A673 (cell line): ENCODE measurements around the gene NIM1K. TPM values are rescaled to one million over a fixed set of nuclear protein-coding genes. Genes with fewer than 3 reads are reported as not detected.

Experiments
- BruUV-seq: library from RNA; stranded (reverse); fragments of 400-500 nt; replicated peaks from 2 replicates; lab custom pipeline; 2021; lab: Mats Ljungman, UMichigan
- CTCF ChIA-PET: fragments of 300-600 bp; sonication (Branson Sonifier 250); formaldehyde crosslinking; loops from one replicate; lab custom pipeline; 2022; ENCODE audit warnings: antibody characterized with exemption; lab: Charles Lee
- POLR2A ChIA-PET: fragments of 300-600 bp; sonication (Branson Sonifier 250); formaldehyde crosslinking; loops from one replicate; lab custom pipeline; 2022; ENCODE audit warnings: antibody characterized with exemption; ENCODE audit not compliant: low non-redundant PET; lab: Charles Lee
- DNase-seq: peaks from one replicate; pipeline ENCODE4 v3.0.0-alpha.2; 2015; ENCODE audit warnings: low spot score
- H3K27ac ChIP-seq: fragments of 200-600 bp; sonication (generic); 2 replicates; pipeline ENCODE4 v1.5.1; 2016; ENCODE audit warnings: mixed run types, low read depth, mild to moderate bottlenecking, mixed read lengths, antibody characterized with exemption, low read length; ENCODE audit not compliant: poor library complexity, severe bottlenecking
- H3K27me3 ChIP-seq: fragments of 200-600 bp; sonication (generic); replicated peaks from 2 replicates; pipeline ENCODE4 v1.6.1; 2017; ENCODE audit warnings: mixed run types, low read depth, mild to moderate bottlenecking, mixed read lengths, antibody characterized with exemption, low read length; ENCODE audit not compliant: insufficient read depth, poor library complexity
- H3K36me3 ChIP-seq: fragments of 200-600 bp; sonication (generic); 2 replicates; pipeline ENCODE4 v1.6.1; 2016; ENCODE audit warnings: mixed run types, mild to moderate bottlenecking, mixed read lengths, antibody characterized with exemption, low read length; ENCODE audit not compliant: insufficient read depth, poor library complexity, severe bottlenecking
- H3K4me1 ChIP-seq: fragments of 200-600 bp; sonication (generic); 2 replicates; pipeline ENCODE4 v1.6.1; 2017; ENCODE audit warnings: mixed run types, mild to moderate bottlenecking, mixed read lengths, antibody characterized with exemption, low read length; ENCODE audit not compliant: insufficient read depth, poor library complexity, severe bottlenecking
- H3K4me3 ChIP-seq: fragments of 200-600 bp; sonication (generic); 2 replicates; pipeline ENCODE4 v1.5.1; 2016; ENCODE audit warnings: low read depth, mixed run types, mild to moderate bottlenecking, mixed read lengths, low read length; ENCODE audit not compliant: poor library complexity, severe bottlenecking
- H3K9me3 ChIP-seq: fragments of 200-600 bp; sonication (generic); 2 replicates; pipeline ENCODE4 v1.6.1; 2016; ENCODE audit warnings: mixed run types, low read depth, mild to moderate bottlenecking, mixed read lengths, antibody characterized with exemption, low read length; ENCODE audit not compliant: poor library complexity, severe bottlenecking
- CTCF ChIP-seq: fragments of 300-800, 200-600 bp; sonication (generic); conservative IDR thresholded peaks from 2 replicates; pipeline ENCODE4 v1.5.1; 2017; ENCODE audit warnings: low read depth, mild to moderate bottlenecking, antibody characterized with exemption, low read length, moderate library complexity, mixed read lengths
- EZH2 ChIP-seq: fragments of 200-600 bp; sonication (generic); IDR thresholded peaks from 2 replicates; pipeline ENCODE4 v1.6.1; 2017; ENCODE audit warnings: borderline replicate concordance, low read depth, mild to moderate bottlenecking, mixed read lengths, antibody characterized with exemption, low read length; ENCODE audit not compliant: poor library complexity, severe bottlenecking
- intact Hi-C: fragments of 100-400 bp; cut with micrococcal nuclease; formaldehyde crosslinking; loops from one replicate; pipeline ENCODE4 v1.10.0; 2022; ENCODE audit not compliant: unreplicated experiment
- total RNA-seq: library from RNA; stranded (reverse); gene quantifications from 2 replicates; pipeline ENCODE4 v1.2.3, GENCODE V29; 2021

NIM1K gene
- total RNA-seq, 1 experiment from 2014 or later, result 0.41 TPM

- no peak overlapping the region for H3K4me3 ChIP-seq
- no peaks in the 10 kb centered on the region for H3K9me3 ChIP-seq
- intact Hi-C loops, result loop anchor here (10.0 kb wide), 2 partner anchors 175 to 235 kb away; partner anchors contain the start of gene ZNF131
- ChIA-PET CTCF (no interaction called here), POLR2A (no interaction called here)
- H3K27ac ChIP-seq, result no peak overlapping the region
- no TSS peak for BruUV-seq
- H3K27me3 ChIP-seq, result no peaks in the 10 kb centered on the region
- H3K4me1 ChIP-seq, result peaks cover 19% of the 10 kb centered on the region
- H3K36me3 ChIP-seq, result peaks cover 91% of the 10 kb centered on the region
- TF ChIP-seq EZH2 (no peak), CTCF (no peak)
- no peak for DNase-seq
Observed at GRCh38 chr5:43300112-43300511, 108.1 kb downstream of the NIM1K start.

DNA sequence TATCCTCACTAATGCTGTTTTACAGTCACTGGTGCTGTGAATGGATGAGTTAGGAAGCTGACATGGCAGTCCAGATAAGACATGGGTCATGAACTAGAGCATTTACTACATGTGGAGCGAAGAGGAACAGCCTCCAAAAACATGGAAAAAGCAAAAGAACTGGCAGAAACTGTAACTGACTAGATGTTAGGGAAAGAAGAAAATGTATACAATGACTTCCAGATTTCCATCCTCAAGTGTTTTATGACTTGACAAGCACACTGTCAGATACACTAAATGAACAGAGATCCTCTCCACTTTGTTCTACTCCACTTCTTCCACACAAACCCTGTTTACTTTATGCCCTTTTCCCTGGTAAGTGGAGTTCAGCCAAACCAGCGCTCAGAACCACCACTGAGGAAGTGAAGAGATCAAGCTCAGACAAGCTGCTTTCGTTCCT, 109.6 kb downstream of the NIM1K start:
- Histone ChIP-seq H3K27me3 (no peaks in the 10 kb centered on the region), H3K27ac (no peak overlapping the region), H3K9me3 (no peaks in the 10 kb centered on the region), H3K36me3 (peaks cover 75% of the 10 kb centered on the region), H3K4me3 (no peak overlapping the region), H3K4me1 (peaks cover 19% of the 10 kb centered on the region)
- DNase-seq, result no peak
- TF ChIP-seq CTCF, result no peak
- no peak for TF ChIP-seq EZH2
- no TSS peak for BruUV-seq
- CTCF ChIA-PET, result no interaction called here
- POLR2A ChIA-PET, result no interaction called here
- intact Hi-C loops, result loop anchor here (10.0 kb wide), 2 partner anchors 177 to 237 kb away; partner anchors contain the start of gene ZNF131

DNA sequence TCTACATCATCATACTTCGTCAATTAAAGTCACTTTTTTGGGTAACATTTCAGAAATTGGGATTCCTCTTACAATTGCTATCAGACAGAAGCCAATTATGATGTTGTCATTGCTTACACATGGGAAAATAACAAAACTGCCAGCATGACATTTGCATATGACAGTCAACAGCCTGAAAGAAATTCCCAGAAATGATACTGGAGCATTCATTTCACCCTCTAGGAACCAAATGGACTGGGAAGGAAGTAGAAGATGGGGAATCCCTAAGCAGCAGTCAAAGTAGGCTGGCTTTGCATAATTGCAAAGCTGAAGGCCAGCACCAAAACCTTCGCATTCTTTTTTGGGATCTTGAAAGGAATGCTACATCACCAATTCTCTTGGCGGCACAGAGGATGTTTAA, 110.5 kb downstream of the NIM1K start:
- no peak overlapping the region for H3K4me3 ChIP-seq
- H3K27me3 ChIP-seq, result no peaks in the 10 kb centered on the region
- H3K4me1 ChIP-seq, result peaks cover 19% of the 10 kb centered on the region
- POLR2A ChIA-PET, result no interaction called here
- BruUV-seq, result no TSS peak
- intact Hi-C loops, result loop anchor here (10.0 kb wide), 2 partner anchors 178 to 238 kb away; partner anchors contain the start of gene ZNF131
- H3K9me3 ChIP-seq, result no peaks in the 10 kb centered on the region
- no peak for TF ChIP-seq CTCF
- no peak for DNase-seq
- no peak overlapping the region for H3K27ac ChIP-seq
- H3K36me3 ChIP-seq, result peaks cover 71% of the 10 kb centered on the region
- CTCF ChIA-PET, result no interaction called here
